ENCODE data around the gene HECW1.

- no peak for TF ChIP-seq CTCF (IDR thresholded peaks at IDR 0.05)
- TF ChIP-seq POLR2A (IDR thresholded peaks at IDR 0.05), result no peak
Measured at GRCh38 chr7:43139137-43139536, 26.7 kb downstream of the HECW1 start.

All from heart left ventricle (tissue), 13 donors.